AG09309 (cell line): ENCODE results near the gene NDUFA5.

Experiments
- DNase-seq: peaks from one replicate; pipeline ENCODE4 v3.0.0-alpha.2; 2010; ENCODE audit warnings: low read depth
- H3K4me3 ChIP-seq: 2 replicates; pipeline ENCODE4 v1.5.1; 2011; ENCODE audit warnings: mild to moderate bottlenecking, low read depth, low read length, moderate library complexity; ENCODE audit not compliant: control insufficient read depth
- TF ChIP-seq, protein P1 (sequence below): IDR thresholded peaks from 2 replicates; pipeline ENCODE4 v1.5.1; 2011; ENCODE audit warnings: mild to moderate bottlenecking, low read depth, low read length, inconsistent platforms; ENCODE audit not compliant: insufficient read depth, control insufficient read depth; ENCODE audit errors: missing control alignments

Gene NDUFA5

GRCh38 chr7:123573896-123574467, 16.4 kb upstream of the NDUFA5 start:
- DNase-seq: no peak
- H3K4me3 ChIP-seq: no peak overlapping the region
- TF ChIP-seq, protein P1, sequence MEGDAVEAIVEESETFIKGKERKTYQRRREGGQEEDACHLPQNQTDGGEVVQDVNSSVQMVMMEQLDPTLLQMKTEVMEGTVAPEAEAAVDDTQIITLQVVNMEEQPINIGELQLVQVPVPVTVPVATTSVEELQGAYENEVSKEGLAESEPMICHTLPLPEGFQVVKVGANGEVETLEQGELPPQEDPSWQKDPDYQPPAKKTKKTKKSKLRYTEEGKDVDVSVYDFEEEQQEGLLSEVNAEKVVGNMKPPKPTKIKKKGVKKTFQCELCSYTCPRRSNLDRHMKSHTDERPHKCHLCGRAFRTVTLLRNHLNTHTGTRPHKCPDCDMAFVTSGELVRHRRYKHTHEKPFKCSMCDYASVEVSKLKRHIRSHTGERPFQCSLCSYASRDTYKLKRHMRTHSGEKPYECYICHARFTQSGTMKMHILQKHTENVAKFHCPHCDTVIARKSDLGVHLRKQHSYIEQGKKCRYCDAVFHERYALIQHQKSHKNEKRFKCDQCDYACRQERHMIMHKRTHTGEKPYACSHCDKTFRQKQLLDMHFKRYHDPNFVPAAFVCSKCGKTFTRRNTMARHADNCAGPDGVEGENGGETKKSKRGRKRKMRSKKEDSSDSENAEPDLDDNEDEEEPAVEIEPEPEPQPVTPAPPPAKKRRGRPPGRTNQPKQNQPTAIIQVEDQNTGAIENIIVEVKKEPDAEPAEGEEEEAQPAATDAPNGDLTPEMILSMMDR: no peak

GRCh38 chr7:123573341-123573740, 15.7 kb upstream of the NDUFA5 start:
- no peak for DNase-seq
- TF ChIP-seq, protein P1: no peak
- no peak overlapping the region for H3K4me3 ChIP-seq

GRCh38 chr7:123571684-123572083, 14.1 kb upstream of the NDUFA5 start:
- TF ChIP-seq, protein P1: no peak
- DNase-seq: no peak
- no peak overlapping the region for H3K4me3 ChIP-seq

- no peak for DNase-seq
- TF ChIP-seq, protein P1: no peak
Measured at GRCh38 chr7:123571187-123571586, 13.6 kb upstream of the NDUFA5 start.

DNA sequence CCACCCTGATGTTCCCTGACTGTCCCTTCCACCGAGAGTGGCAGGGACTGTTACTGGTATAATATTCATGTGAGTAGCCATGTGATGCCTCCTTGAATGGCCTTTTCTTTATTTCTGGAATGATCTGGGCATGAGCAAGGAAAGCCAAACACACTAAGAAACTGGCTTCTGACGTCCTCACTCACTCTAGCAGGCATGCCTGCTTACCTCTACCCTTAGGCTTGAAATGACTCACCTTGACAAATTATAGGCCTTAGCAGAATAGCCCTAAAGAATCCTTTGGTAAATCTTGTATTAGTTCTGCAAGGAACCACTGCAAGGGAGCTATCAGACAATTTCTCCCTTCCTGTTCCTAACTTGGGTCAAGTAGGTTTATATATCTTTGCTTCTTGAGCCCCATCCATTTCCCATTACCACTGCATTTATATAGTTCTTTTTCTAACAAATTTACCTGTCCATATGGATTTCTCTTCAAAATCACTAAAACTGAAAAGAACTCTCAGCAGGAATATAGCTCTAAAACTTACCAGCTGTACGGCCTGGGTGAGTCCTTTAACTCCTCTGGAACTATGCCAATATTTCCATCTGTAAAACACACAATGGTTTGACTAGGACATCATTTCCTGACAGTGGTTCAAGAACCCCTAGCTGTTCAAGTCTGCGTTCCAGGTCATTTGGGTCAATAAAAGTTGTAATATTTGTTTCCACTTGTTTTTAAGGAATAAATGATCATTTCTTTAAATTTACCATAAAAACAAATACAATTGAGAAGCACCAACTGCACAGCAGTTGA, 13.0 kb upstream of the NDUFA5 start:
- DNase-seq: no peak
- TF ChIP-seq, protein P1: no peak
- H3K4me3 ChIP-seq: no peak overlapping the region

More at GRCh38 chr7:123571187-123571586, 13.6 kb upstream of the NDUFA5 start:
- H3K4me3 ChIP-seq: no peak overlapping the region

GRCh38 chr7:123569352-123570010, 11.9 kb upstream of the NDUFA5 start:
- no peak for DNase-seq
- TF ChIP-seq, protein P1: no peak
- no peak overlapping the region for H3K4me3 ChIP-seq
